Gastroesophageal sphincter (tissue), 3 donors: Measurements from ENCODE around the gene PHRF1.

Experiments used
- CTCF ChIP-seq, 4 experiments: fragments of 200-600 bp in 2 of 4; fragments of 450-650 bp in 2 of 4; sonication (generic) in 1 of 4; IDR thresholded peaks; one replicate each; pipeline ENCODE4 v1.5.1; 2017 to 2019; ENCODE audit warnings: antibody characterized with exemption in 4 of 4, mild to moderate bottlenecking in 2 of 4, moderate library complexity in 2 of 4
- EP300 ChIP-seq: sonication (generic); formaldehyde crosslinking; IDR thresholded peaks from one replicate; pipeline ENCODE4 v1.6.1; 2017; ENCODE audit warnings: antibody characterized with exemption, mild to moderate bottlenecking
- POLR2A ChIP-seq, 2 donors: fragments of 450-650 bp; IDR thresholded peaks; one replicate each; pipeline ENCODE4 v1.6.1; 2017; ENCODE audit warnings: antibody characterized with exemption in 2 of 2, mild to moderate bottlenecking in 2 of 2, moderate library complexity in 1 of 2
- POLR2AphosphoS5 ChIP-seq: sonication (generic); formaldehyde crosslinking; IDR thresholded peaks from one replicate; pipeline ENCODE4 v1.6.1; 2017; ENCODE audit warnings: antibody characterized with exemption

GRCh38 chr11:629237-629583 lies 52.9 kb downstream of the PHRF1 start:
- TF ChIP-seq EP300 (no peak), POLR2AphosphoS5 (no peak), CTCF (IDR thresholded peaks at IDR 0.05) (peak in 3 of 4 experiments; percentile 32 to 48 (median 42)), POLR2A (IDR thresholded peaks at IDR 0.05) (no peak)
